Suprapubic skin (tissue), 4 donors: Measurements from ENCODE around the gene ELMO3. TPM values are rescaled to one million over a fixed set of nuclear protein-coding genes. Genes with fewer than 3 reads are reported as not detected.

Source experiments
- DNase-seq, 2 donors: peaks; one replicate each; pipeline ENCODE4 v3.0.0-alpha.2; 2019; ENCODE audit warnings: low spot score in 2 of 2
- H3K27ac ChIP-seq: fragments of 200-600 bp; sonication (generic); one replicate; pipeline ENCODE4 v1.5.1; 2019
- H3K27me3 ChIP-seq: fragments of 200-600 bp; sonication (generic); one replicate; pipeline ENCODE4 v1.5.1; 2019
- H3K36me3 ChIP-seq: fragments of 200-600 bp; sonication (generic); one replicate; pipeline ENCODE4 v1.5.1; 2019
- H3K4me1 ChIP-seq: fragments of 200-600 bp; sonication (generic); one replicate; pipeline ENCODE4 v1.5.1; 2019
- H3K4me3 ChIP-seq: fragments of 200-600 bp; sonication (generic); one replicate; pipeline ENCODE4 v1.5.1; 2019; ENCODE audit warnings: mild to moderate bottlenecking
- H3K9me3 ChIP-seq: fragments of 200-600 bp; sonication (generic); one replicate; pipeline ENCODE4 v1.5.1; 2019
- CTCF ChIP-seq, 2 donors: fragments of 200-600 bp in 1 of 2; fragments of 450-650 bp in 1 of 2; sonication (generic) in 1 of 2; IDR thresholded peaks; one replicate each; pipeline ENCODE4 v1.5.1; 2016 to 2019; ENCODE audit warnings: antibody characterized with exemption in 2 of 2, mild to moderate bottlenecking in 1 of 2, moderate library complexity in 1 of 2
- EP300 ChIP-seq: sonication (generic); formaldehyde crosslinking; IDR thresholded peaks from one replicate; pipeline ENCODE4 v1.6.1; 2017; ENCODE audit warnings: antibody characterized with exemption
- POLR2A ChIP-seq, 2 donors: fragments of 450-650 bp; IDR thresholded peaks; one replicate each; pipeline ENCODE4 v1.6.1; 2017; ENCODE audit warnings: antibody characterized with exemption in 2 of 2, mild to moderate bottlenecking in 2 of 2, moderate library complexity in 2 of 2
- POLR2AphosphoS5 ChIP-seq, 3 donors: sonication (generic); formaldehyde crosslinking; IDR thresholded peaks; one replicate each; pipeline ENCODE4 v1.6.1; 2017; ENCODE audit warnings: antibody characterized with exemption in 3 of 3
- WGBS: methylation state at CpG from one replicate; pipeline ENCODE4 v1.1.5; 2018; 5-methylcytosine and 5-hydroxymethylcytosine counted together
- total RNA-seq, 4 donors: library from RNA; depleted of rRNA; stranded (reverse); fragments of >200 nt; gene quantifications; one replicate each; pipeline ENCODE4 v1.1.0, GENCODE V29; 2016

ELMO3 gene
- total RNA-seq, 4 donors from 2014 or later: 48.0 to 77.6 (median 56.7) TPM

- TF ChIP-seq POLR2A (IDR thresholded peaks at IDR 0.05) (no peak), POLR2AphosphoS5 (IDR thresholded peaks at IDR 0.05) (no peak), CTCF (IDR thresholded peaks at IDR 0.05) (no peak), EP300 (no peak)
- Histone ChIP-seq H3K27ac (no peak overlapping the region), H3K4me3 (no peak overlapping the region), H3K27me3 (no peaks in the 10 kb centered on the region), H3K4me1 (peaks cover 19% of the 10 kb centered on the region), H3K9me3 (no peaks in the 10 kb centered on the region), H3K36me3 (peaks cover 8% of the 10 kb centered on the region)
- DNase-seq: no peak
- WGBS: 57% methylated on average over 3 of the region's 3 CpGs
These were observed 25.1 kb downstream of the ELMO3 start for GRCh38 chr16:67223992-67224391.

GRCh38 chr16:67226295-67226803, 27.4 kb downstream of the ELMO3 start:
- WGBS: 13% methylated on average over 12 of the region's 12 CpGs
- TF ChIP-seq EP300 (no peak), CTCF (IDR thresholded peaks at IDR 0.05) (no peak), POLR2AphosphoS5 (IDR thresholded peaks at IDR 0.05) (no peak), POLR2A (IDR thresholded peaks at IDR 0.05) (no peak)

GRCh38 chr16:67226804-67227566, 28.1 kb downstream of the ELMO3 start, which contains the start of gene TMEM208:
Gene TMEM208, plus strand, starts transcription at chr16:67227130. Its CDS starts 89 bp downstream, at chr16:67227219.
- H3K27me3 ChIP-seq: no peaks in the 10 kb centered on the region
- H3K4me3 ChIP-seq: peak within 1 kb of the TSS; percentile 93
- TF ChIP-seq POLR2AphosphoS5 (IDR thresholded peaks at IDR 0.05): peak; percentile 82 to 98 (median 96)
- TF ChIP-seq POLR2A (IDR thresholded peaks at IDR 0.05): peak in 1 of 2 donors; percentile 74
- no peak for TF ChIP-seq CTCF (IDR thresholded peaks at IDR 0.05)
- peak within 1 kb of the TSS; percentile 78 for H3K27ac ChIP-seq
- H3K9me3 ChIP-seq: no peaks in the 10 kb centered on the region
- peaks cover 19% of the 10 kb centered on the region for H3K4me1 ChIP-seq
- peaks cover 38% of the 10 kb centered on the region for H3K36me3 ChIP-seq
- DNase-seq: peak; percentile 99
- 0% methylated on average over 15 of the region's 46 CpGs for whole genome bisulfite sequencing

More at GRCh38 chr16:67226295-67226803, 27.4 kb downstream of the ELMO3 start:
- H3K4me3 ChIP-seq: peak overlapping the region; percentile 93
- DNase-seq: no peak
- H3K27me3 ChIP-seq: no peaks in the 10 kb centered on the region
- H3K4me1 ChIP-seq: peaks cover 19% of the 10 kb centered on the region
- H3K36me3 ChIP-seq: peaks cover 31% of the 10 kb centered on the region
- peak overlapping the region; percentile 78 for H3K27ac ChIP-seq
- H3K9me3 ChIP-seq: no peaks in the 10 kb centered on the region

- peaks cover 19% of the 10 kb centered on the region for H3K4me1 ChIP-seq
- WGBS: 14% methylated on average over 12 of the region's 12 CpGs
- peak overlapping the region; percentile 93 for H3K4me3 ChIP-seq
- no peaks in the 10 kb centered on the region for H3K9me3 ChIP-seq
- no peak for DNase-seq
- H3K27me3 ChIP-seq: no peaks in the 10 kb centered on the region
- peaks cover 39% of the 10 kb centered on the region for H3K36me3 ChIP-seq
- TF ChIP-seq POLR2A (IDR thresholded peaks at IDR 0.05) (no peak), CTCF (IDR thresholded peaks at IDR 0.05) (no peak), POLR2AphosphoS5 (IDR thresholded peaks at IDR 0.05) (no peak), EP300 (no peak)
- peak overlapping the region; percentile 78 for H3K27ac ChIP-seq
These were observed 28.6 kb downstream of the ELMO3 start for GRCh38 chr16:67227567-67227921.

GRCh38 chr16:67228034-67228785, 29.3 kb downstream of the ELMO3 start:
- no peaks in the 10 kb centered on the region for H3K27me3 ChIP-seq
- peak overlapping the region; percentile 93 for H3K4me3 ChIP-seq
- TF ChIP-seq POLR2A (IDR thresholded peaks at IDR 0.05) (no peak), POLR2AphosphoS5 (IDR thresholded peaks at IDR 0.05) (no peak)
- no peak for DNase-seq
- no peaks in the 10 kb centered on the region for H3K9me3 ChIP-seq
- WGBS: 93% methylated on average over 9 of the region's 9 CpGs
- H3K27ac ChIP-seq: no peak overlapping the region
- H3K36me3 ChIP-seq: peaks cover 42% of the 10 kb centered on the region
- peaks cover 19% of the 10 kb centered on the region for H3K4me1 ChIP-seq
